SK-N-MC (cell line): ENCODE results near the gene TRIP6.

Experiments
- EZH2 ChIP-seq: fragments of 200-600 bp; sonication (generic); IDR thresholded peaks from one replicate; pipeline ENCODE4 v1.6.1; 2017; ENCODE audit warnings: antibody characterized with exemption
- POLR2AphosphoS5 ChIP-seq: IDR thresholded peaks from 2 replicates; pipeline ENCODE4 v1.6.1; 2012; ENCODE audit warnings: mild to moderate bottlenecking, low read depth, low read length, borderline replicate concordance

- TF ChIP-seq EZH2 (no peak), POLR2AphosphoS5 (no peak)
These were observed 29.0 kb downstream of the TRIP6 start for GRCh38 chr7:100895956-100896731.
